SHP77 treated with DMSO at 0.1 percent for 48 hours (cell line): Measurements from ENCODE around the gene EXOC1L.

Experiments
- DNase-seq: peaks from one replicate; lab custom pipeline; 2025; lab: John Stamatoyannopoulos, UW

EXOC1L gene

GRCh38 chr4:55884093-55884850 lies 64.7 kb downstream of the EXOC1L start:
- DNase-seq: no peak

- DNase-seq: no peak
Measured at GRCh38 chr4:55884851-55885219, 65.2 kb downstream of the EXOC1L start.
